IPS-18a (cell line): Measurements from ENCODE around the gene CD209.

ENCODE experiments used
- H3K27ac ChIP-seq: one replicate; pipeline ENCODE4 v1.5.1; 2013; ENCODE audit warnings: low read length
- H3K27me3 ChIP-seq: one replicate; pipeline ENCODE4 v1.6.1; 2013; ENCODE audit warnings: mild to moderate bottlenecking, low read length; ENCODE audit not compliant: control insufficient read depth, insufficient read depth
- H3K36me3 ChIP-seq: one replicate; pipeline ENCODE4 v1.6.1; 2013; ENCODE audit warnings: low read depth, low read length; ENCODE audit not compliant: control insufficient read depth
- H3K4me1 ChIP-seq: one replicate; pipeline ENCODE4 v1.6.1; 2013; ENCODE audit warnings: low read depth, low read length; ENCODE audit not compliant: control insufficient read depth
- H3K4me3 ChIP-seq: one replicate; pipeline ENCODE4 v1.5.1; 2013; ENCODE audit warnings: low read length
- H3K9ac ChIP-seq: one replicate; pipeline ENCODE4 v1.6.1; 2013; ENCODE audit warnings: mild to moderate bottlenecking, low read length, moderate library complexity
- H3K9me3 ChIP-seq: one replicate; pipeline ENCODE4 v1.6.1; 2013; ENCODE audit warnings: low read depth, low read length; ENCODE audit not compliant: control insufficient read depth

CD209 gene

GRCh38 chr19:7784856-7785255 lies 37.5 kb upstream of the CD209 start:
- no peak overlapping the region for H3K27ac ChIP-seq
- H3K9ac ChIP-seq = no peak overlapping the region
- no peaks in the 10 kb centered on the region for H3K9me3 ChIP-seq
- H3K4me3 ChIP-seq = no peak overlapping the region
- peaks cover 61% of the 10 kb centered on the region for H3K27me3 ChIP-seq
- no peaks in the 10 kb centered on the region for H3K36me3 ChIP-seq
- peaks cover 7% of the 10 kb centered on the region for H3K4me1 ChIP-seq

GRCh38 chr19:7783991-7784423 lies 36.7 kb upstream of the CD209 start:
- Histone ChIP-seq H3K27ac (no peak overlapping the region), H3K4me3 (no peak overlapping the region), H3K4me1 (peaks cover 7% of the 10 kb centered on the region), H3K36me3 (no peaks in the 10 kb centered on the region), H3K9ac (no peak overlapping the region), H3K27me3 (peaks cover 52% of the 10 kb centered on the region), H3K9me3 (no peaks in the 10 kb centered on the region)

- no peak overlapping the region for H3K4me3 ChIP-seq
- peaks cover 24% of the 10 kb centered on the region for H3K27me3 ChIP-seq
- H3K36me3 ChIP-seq = no peaks in the 10 kb centered on the region
- no peak overlapping the region for H3K27ac ChIP-seq
- H3K9me3 ChIP-seq = no peaks in the 10 kb centered on the region
- no peak overlapping the region for H3K9ac ChIP-seq
- H3K4me1 ChIP-seq = no peaks in the 10 kb centered on the region
These were observed 33.8 kb upstream of the CD209 start for GRCh38 chr19:7781157-7781556.

GRCh38 chr19:7779631-7780486 lies 32.5 kb upstream of the CD209 start:
- Histone ChIP-seq H3K4me1 (no peaks in the 10 kb centered on the region), H3K36me3 (no peaks in the 10 kb centered on the region), H3K9me3 (no peaks in the 10 kb centered on the region), H3K4me3 (no peak overlapping the region), H3K9ac (no peak overlapping the region), H3K27ac (no peak overlapping the region), H3K27me3 (peaks cover 19% of the 10 kb centered on the region)

GRCh38 chr19:7778081-7778480 lies 30.7 kb upstream of the CD209 start:
- no peak overlapping the region for H3K4me3 ChIP-seq

GRCh38 chr19:7775761-7776160 lies 28.4 kb upstream of the CD209 start:
- Histone ChIP-seq H3K27ac (no peak overlapping the region), H3K9me3 (no peaks in the 10 kb centered on the region), H3K4me3 (no peak overlapping the region), H3K27me3 (no peaks in the 10 kb centered on the region), H3K4me1 (no peaks in the 10 kb centered on the region), H3K36me3 (no peaks in the 10 kb centered on the region), H3K9ac (no peak overlapping the region)

More at GRCh38 chr19:7778081-7778480, 30.7 kb upstream of the CD209 start:
- Histone ChIP-seq H3K36me3 (no peaks in the 10 kb centered on the region), H3K9me3 (no peaks in the 10 kb centered on the region), H3K27ac (no peak overlapping the region), H3K4me1 (no peaks in the 10 kb centered on the region), H3K9ac (no peak overlapping the region), H3K27me3 (peaks cover 1% of the 10 kb centered on the region)

GRCh38 chr19:7773841-7774240 lies 26.5 kb upstream of the CD209 start:
- Histone ChIP-seq H3K4me3 (no peak overlapping the region), H3K4me1 (no peaks in the 10 kb centered on the region), H3K9ac (no peak overlapping the region), H3K27me3 (no peaks in the 10 kb centered on the region), H3K9me3 (no peaks in the 10 kb centered on the region), H3K27ac (no peak overlapping the region), H3K36me3 (no peaks in the 10 kb centered on the region)

GRCh38 chr19:7772752-7773291 lies 25.5 kb upstream of the CD209 start:
- Histone ChIP-seq H3K27me3 (no peaks in the 10 kb centered on the region), H3K4me3 (no peak overlapping the region), H3K9me3 (no peaks in the 10 kb centered on the region), H3K4me1 (no peaks in the 10 kb centered on the region), H3K9ac (no peak overlapping the region), H3K27ac (no peak overlapping the region), H3K36me3 (no peaks in the 10 kb centered on the region)

- no peaks in the 10 kb centered on the region for H3K4me1 ChIP-seq
- no peak overlapping the region for H3K27ac ChIP-seq
- H3K36me3 ChIP-seq = no peaks in the 10 kb centered on the region
- no peaks in the 10 kb centered on the region for H3K27me3 ChIP-seq
- H3K4me3 ChIP-seq = no peak overlapping the region
- no peaks in the 10 kb centered on the region for H3K9me3 ChIP-seq
- no peak overlapping the region for H3K9ac ChIP-seq
These were observed 23.7 kb upstream of the CD209 start for GRCh38 chr19:7771072-7771471.

GRCh38 chr19:7769171-7769570 lies 21.8 kb upstream of the CD209 start:
- Histone ChIP-seq H3K4me1 (no peaks in the 10 kb centered on the region), H3K36me3 (no peaks in the 10 kb centered on the region), H3K4me3 (no peak overlapping the region), H3K27ac (no peak overlapping the region), H3K27me3 (no peaks in the 10 kb centered on the region), H3K9ac (no peak overlapping the region), H3K9me3 (no peaks in the 10 kb centered on the region)

GRCh38 chr19:7767487-7767886 lies 20.2 kb upstream of the CD209 start:
- Histone ChIP-seq H3K4me3 (no peak overlapping the region), H3K27me3 (no peaks in the 10 kb centered on the region), H3K27ac (no peak overlapping the region), H3K4me1 (no peaks in the 10 kb centered on the region), H3K9me3 (no peaks in the 10 kb centered on the region), H3K9ac (no peak overlapping the region), H3K36me3 (no peaks in the 10 kb centered on the region)

- no peak overlapping the region for H3K9ac ChIP-seq
- no peaks in the 10 kb centered on the region for H3K4me1 ChIP-seq
- H3K4me3 ChIP-seq = no peak overlapping the region
- no peaks in the 10 kb centered on the region for H3K36me3 ChIP-seq
- H3K27ac ChIP-seq = no peak overlapping the region
- H3K9me3 ChIP-seq = no peaks in the 10 kb centered on the region
- H3K27me3 ChIP-seq = no peaks in the 10 kb centered on the region
These were observed 19.2 kb upstream of the CD209 start for GRCh38 chr19:7766535-7766934.
